Right atrium auricular region (tissue), 2 donors: ENCODE results near the gene SPOCK1. TPM values are rescaled to one million over a fixed set of nuclear protein-coding genes. Genes with fewer than 3 reads are reported as not detected.
A peak's percentile ranks its signal among the peaks of the same experiment; 100 is the strongest.

ENCODE experiments used
- DNase-seq: peaks from one replicate; pipeline ENCODE4 v3.0.0-alpha.2; 2019; ENCODE audit warnings: low spot score
- H3K27ac ChIP-seq, 2 donors: fragments of 200-600 bp; sonication (generic); 1 replicate in 1 of 2; 2 replicates in 1 of 2; pipeline ENCODE4 v1.5.1; 2016 to 2019
- H3K27me3 ChIP-seq, 2 donors: fragments of 200-600 bp; sonication (generic); one replicate each; pipeline versions ENCODE4 v1.5.1 to v1.6.0; 2017 to 2019
- H3K36me3 ChIP-seq: fragments of 200-600 bp; sonication (generic); one replicate; pipeline ENCODE4 v1.5.1; 2016
- H3K4me1 ChIP-seq, 2 donors: fragments of 200-600 bp; sonication (generic); one replicate each; pipeline versions ENCODE4 v1.5.1 to v1.6.0; 2017 to 2019
- H3K4me3 ChIP-seq, 2 donors: fragments of 200-600 bp; sonication (generic); 1 replicate in 1 of 2; 2 replicates in 1 of 2; pipeline ENCODE4 v1.5.1; 2017 to 2019; ENCODE audit warnings: mild to moderate bottlenecking in 1 of 2, moderate library complexity in 1 of 2
- H3K9me3 ChIP-seq, 2 donors: fragments of 200-600 bp; sonication (generic); one replicate each; pipeline ENCODE4 v1.5.1; 2019
- total RNA-seq, 2 donors: library from RNA; depleted of rRNA; stranded (reverse); fragments of >200 nt; gene quantifications; one replicate each; pipeline ENCODE4 v1.1.0, GENCODE V29; 2016
- TF ChIP-seq, protein P1 (sequence below), 2 donors: fragments of 200-600 bp; sonication (generic); IDR thresholded peaks; one replicate each; pipeline ENCODE4 v1.5.1; 2019; ENCODE audit warnings: antibody characterized with exemption in 2 of 2

SPOCK1 gene
- total RNA-seq, 2 donors from 2014 or later, result 59.8 to 84.5 TPM

DNA sequence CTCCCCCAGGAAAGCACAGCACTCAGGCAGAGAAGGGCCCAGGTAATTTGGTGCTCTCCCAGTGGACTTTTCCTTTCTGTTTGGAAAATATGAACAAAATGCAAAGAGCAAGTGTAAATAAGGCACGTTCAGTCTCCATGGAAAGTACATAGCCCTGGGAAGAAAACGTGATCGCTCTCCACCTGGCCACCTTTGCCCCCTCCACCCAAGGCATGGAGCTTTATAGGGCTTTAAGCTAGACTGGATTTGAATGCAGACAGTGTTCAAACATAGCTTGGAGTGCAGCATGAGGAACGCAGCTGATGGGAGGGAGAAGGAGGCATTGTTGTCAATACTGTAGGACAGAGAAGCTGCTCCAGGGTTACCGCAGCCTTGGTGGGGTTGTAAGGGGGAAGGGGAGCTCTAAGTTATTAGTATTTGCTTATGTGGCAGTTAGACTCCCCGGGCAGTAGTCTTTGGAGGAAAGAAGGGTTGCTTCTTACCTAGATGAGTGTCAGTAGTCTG lies 500.2 kb downstream of the SPOCK1 start:
- TF ChIP-seq, protein P1, sequence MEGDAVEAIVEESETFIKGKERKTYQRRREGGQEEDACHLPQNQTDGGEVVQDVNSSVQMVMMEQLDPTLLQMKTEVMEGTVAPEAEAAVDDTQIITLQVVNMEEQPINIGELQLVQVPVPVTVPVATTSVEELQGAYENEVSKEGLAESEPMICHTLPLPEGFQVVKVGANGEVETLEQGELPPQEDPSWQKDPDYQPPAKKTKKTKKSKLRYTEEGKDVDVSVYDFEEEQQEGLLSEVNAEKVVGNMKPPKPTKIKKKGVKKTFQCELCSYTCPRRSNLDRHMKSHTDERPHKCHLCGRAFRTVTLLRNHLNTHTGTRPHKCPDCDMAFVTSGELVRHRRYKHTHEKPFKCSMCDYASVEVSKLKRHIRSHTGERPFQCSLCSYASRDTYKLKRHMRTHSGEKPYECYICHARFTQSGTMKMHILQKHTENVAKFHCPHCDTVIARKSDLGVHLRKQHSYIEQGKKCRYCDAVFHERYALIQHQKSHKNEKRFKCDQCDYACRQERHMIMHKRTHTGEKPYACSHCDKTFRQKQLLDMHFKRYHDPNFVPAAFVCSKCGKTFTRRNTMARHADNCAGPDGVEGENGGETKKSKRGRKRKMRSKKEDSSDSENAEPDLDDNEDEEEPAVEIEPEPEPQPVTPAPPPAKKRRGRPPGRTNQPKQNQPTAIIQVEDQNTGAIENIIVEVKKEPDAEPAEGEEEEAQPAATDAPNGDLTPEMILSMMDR (IDR thresholded peaks at IDR 0.05), result no peak
- no peak for DNase-seq
- H3K4me1 ChIP-seq, result peaks cover 0 to 15% of the 10 kb centered on the region in 2 donors
- peak overlapping the region in 1 of 2 donors; percentile 17 for H3K27ac ChIP-seq
- H3K27me3 ChIP-seq, result no peaks in the 10 kb centered on the region
- H3K36me3 ChIP-seq, result no peaks in the 10 kb centered on the region
- no peak overlapping the region for H3K4me3 ChIP-seq
- H3K9me3 ChIP-seq, result no peaks in the 10 kb centered on the region

DNA sequence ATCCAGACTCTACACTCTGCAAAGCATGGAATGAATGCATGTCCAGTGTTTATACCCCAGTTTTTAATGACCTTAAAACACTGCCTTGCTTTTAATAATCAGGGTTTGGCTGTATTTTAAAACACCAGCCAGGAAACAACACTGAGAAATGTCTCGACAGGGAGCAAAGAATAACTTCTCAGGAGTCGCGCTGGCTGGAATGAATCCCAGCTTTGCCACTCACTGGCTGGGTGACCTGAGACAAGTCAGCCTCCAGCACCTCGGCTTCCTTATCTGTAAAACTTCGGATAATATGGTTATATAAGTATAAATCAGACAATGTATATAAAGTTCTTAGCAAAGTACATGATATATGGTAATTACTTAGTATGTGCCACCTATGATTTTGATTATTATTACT lies 505.0 kb downstream of the SPOCK1 start:
- no peaks in the 10 kb centered on the region for H3K36me3 ChIP-seq
- peaks cover 0 to 34% of the 10 kb centered on the region in 2 donors for H3K4me1 ChIP-seq
- no peaks in the 10 kb centered on the region for H3K9me3 ChIP-seq
- TF ChIP-seq, protein P1 (IDR thresholded peaks at IDR 0.05), result no peak
- H3K27ac ChIP-seq, result peak overlapping the region; percentile 33 to 76
- no peak overlapping the region for H3K4me3 ChIP-seq
- no peaks in the 10 kb centered on the region for H3K27me3 ChIP-seq
- no peak for DNase-seq

DNA sequence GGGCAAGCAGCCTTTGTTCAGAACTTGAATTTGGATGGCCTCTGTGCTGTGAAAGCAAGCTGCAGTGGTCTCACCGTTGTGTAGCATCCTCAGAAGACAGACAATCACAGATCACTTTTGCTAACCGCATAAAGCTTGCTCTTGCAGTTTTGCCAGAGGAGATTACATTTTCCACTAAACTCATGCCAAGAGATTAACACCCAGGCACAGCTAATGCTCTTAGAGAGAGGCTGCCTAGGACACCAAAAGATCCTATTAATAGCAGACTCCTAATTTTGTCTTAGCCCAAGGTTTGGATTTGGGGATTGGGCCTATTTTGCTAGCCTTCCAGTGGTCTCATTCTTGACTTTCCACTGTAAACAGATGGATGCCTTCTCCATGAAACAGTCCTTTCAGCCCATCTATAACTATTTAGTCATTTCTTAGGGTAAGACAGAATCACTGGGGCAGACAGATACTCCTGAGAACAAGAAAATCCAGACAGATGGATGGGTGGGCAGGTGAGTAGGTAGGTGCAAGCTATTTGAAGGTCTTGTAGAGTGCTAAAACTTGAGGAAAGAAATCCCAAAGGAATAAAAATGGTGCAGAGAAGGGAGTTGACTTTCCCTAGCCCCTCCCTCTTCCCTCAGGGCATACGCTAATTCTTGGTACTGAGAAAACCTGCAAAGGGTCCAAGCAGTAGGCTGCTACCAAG lies 506.2 kb downstream of the SPOCK1 start:
- no peaks in the 10 kb centered on the region for H3K9me3 ChIP-seq
- no peaks in the 10 kb centered on the region for H3K27me3 ChIP-seq
- peaks cover 0 to 34% of the 10 kb centered on the region in 2 donors for H3K4me1 ChIP-seq
- H3K36me3 ChIP-seq, result no peaks in the 10 kb centered on the region
- H3K27ac ChIP-seq, result peak overlapping the region; percentile 49 to 76
- TF ChIP-seq, protein P1 (IDR thresholded peaks at IDR 0.05), result no peak
- no peak overlapping the region for H3K4me3 ChIP-seq
- DNase-seq, result no peak

DNA sequence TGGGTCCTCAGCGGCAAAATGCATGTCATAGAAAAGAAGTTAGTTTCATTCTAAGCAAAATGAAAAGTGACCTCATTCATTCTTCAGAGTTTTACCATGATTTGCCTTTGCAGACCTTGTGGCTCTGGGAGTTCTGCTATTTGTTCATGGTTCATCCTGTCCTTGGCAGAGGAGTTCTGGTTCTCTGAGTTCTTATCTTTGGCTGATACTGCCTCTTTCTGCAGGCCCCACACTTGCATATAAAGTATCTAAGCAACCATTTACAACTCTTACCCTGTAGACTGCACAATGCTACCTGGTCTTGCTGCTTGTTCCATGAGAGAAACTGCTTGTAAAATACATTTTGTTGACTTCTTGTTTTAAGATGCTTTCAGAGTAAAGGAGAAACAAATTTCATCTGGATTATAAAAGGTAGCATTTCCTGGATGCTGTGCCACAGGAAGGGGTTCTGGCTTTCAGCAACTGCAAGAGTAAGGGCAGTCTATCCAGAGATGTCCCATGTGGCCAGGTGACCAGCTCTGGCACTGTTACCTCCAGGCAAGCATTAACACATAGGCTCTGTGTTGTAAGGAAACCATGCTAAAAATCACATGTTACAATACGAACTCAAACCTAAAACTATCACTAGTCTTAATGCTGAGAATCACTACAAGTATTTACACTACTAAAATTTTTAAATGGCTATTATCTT lies 513.2 kb downstream of the SPOCK1 start:
- no peaks in the 10 kb centered on the region for H3K9me3 ChIP-seq
- TF ChIP-seq, protein P1 (IDR thresholded peaks at IDR 0.05), result no peak
- H3K4me1 ChIP-seq, result peaks cover 0 to 27% of the 10 kb centered on the region in 2 donors
- no peak overlapping the region for H3K4me3 ChIP-seq
- H3K27ac ChIP-seq, result peak overlapping the region; percentile 63 to 80
- no peak for DNase-seq
- no peaks in the 10 kb centered on the region for H3K27me3 ChIP-seq
- H3K36me3 ChIP-seq, result no peaks in the 10 kb centered on the region

DNA sequence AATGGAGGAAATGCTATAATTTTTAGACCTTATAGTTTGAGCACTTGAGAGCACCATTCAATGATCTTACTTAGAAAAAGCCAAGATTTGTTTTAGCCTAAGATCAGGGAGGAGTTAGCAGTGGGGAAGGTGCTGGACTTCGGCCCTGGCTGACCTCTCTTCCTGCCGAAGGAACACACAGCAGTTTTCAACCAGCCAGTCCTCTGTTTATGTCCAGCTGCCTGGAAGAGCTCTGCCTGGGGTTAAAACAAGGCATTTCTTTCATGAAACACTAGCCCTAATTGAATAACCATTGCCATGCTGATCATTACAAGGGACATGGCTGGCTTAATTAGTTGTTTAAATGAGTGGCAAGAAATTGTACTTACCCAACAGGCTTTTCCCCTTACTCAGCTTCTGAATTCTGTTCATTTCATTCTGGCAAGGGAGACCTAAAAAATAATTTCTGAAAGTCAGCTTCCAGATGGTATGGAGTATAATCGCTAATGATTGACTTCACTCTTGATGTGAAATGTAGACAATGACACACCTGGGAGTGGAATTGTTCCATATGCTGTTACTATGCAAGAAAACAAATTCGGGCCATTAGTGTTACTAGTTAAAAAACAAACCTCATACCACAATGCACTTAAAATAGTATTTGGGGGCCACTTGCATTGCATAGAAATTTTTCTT lies 514.2 kb downstream of the SPOCK1 start:
- Histone ChIP-seq H3K27ac (peak overlapping the region; percentile 63 to 80), H3K9me3 (no peaks in the 10 kb centered on the region), H3K36me3 (no peaks in the 10 kb centered on the region), H3K4me3 (no peak overlapping the region), H3K27me3 (no peaks in the 10 kb centered on the region), H3K4me1 (peaks cover 0 to 27% of the 10 kb centered on the region in 2 donors)
- TF ChIP-seq, protein P1 (IDR thresholded peaks at IDR 0.05), result no peak
- DNase-seq, result no peak
